ENCODE data around the gene RASSF8.

RASSF8 gene

GRCh38 chr12:26062006-26062405 lies 103.5 kb downstream of the RASSF8 start:
- in situ Hi-C loops (cut with HindIII; ENCODE audit: low sequenced_read_pairs), result no loop called here
- no peak overlapping the region for H3K4me3 ChIP-seq (ENCODE audit: low read depth, low read length)
- DNase-seq (ENCODE audit: low read depth, low spot score), result no peak

GRCh38 chr12:26062566-26062965 lies 104.1 kb downstream of the RASSF8 start:
- in situ Hi-C loops (cut with HindIII; ENCODE audit: low sequenced_read_pairs), result no loop called here
- no peak for TF ChIP-seq CTCF (IDR thresholded peaks at IDR 0.05; ENCODE audit: low read depth, low read length)
- no peak overlapping the region for H3K4me3 ChIP-seq (ENCODE audit: low read depth, low read length)
- DNase-seq (ENCODE audit: low read depth, low spot score), result peak; percentile 75

More at GRCh38 chr12:26062006-26062405, 103.5 kb downstream of the RASSF8 start:
- TF ChIP-seq CTCF (IDR thresholded peaks at IDR 0.05; ENCODE audit: low read depth, low read length), result no peak

- H3K4me3 ChIP-seq (ENCODE audit: low read depth, low read length), result no peak overlapping the region
- DNase-seq (ENCODE audit: low read depth, low spot score), result no peak
- in situ Hi-C loops (cut with HindIII; ENCODE audit: low sequenced_read_pairs), result no loop called here
- TF ChIP-seq CTCF (IDR thresholded peaks at IDR 0.05; ENCODE audit: low read depth, low read length), result no peak
Observed at GRCh38 chr12:26065451-26065850, 107.0 kb downstream of the RASSF8 start.

- no peak for DNase-seq (ENCODE audit: low read depth, low spot score)
- in situ Hi-C loops (cut with HindIII; ENCODE audit: low sequenced_read_pairs), result no loop called here
- no peak overlapping the region for H3K4me3 ChIP-seq (ENCODE audit: low read depth, low read length)
- TF ChIP-seq CTCF (IDR thresholded peaks at IDR 0.05; ENCODE audit: low read depth, low read length), result no peak
Observed at GRCh38 chr12:26068503-26068902, 110.0 kb downstream of the RASSF8 start.

- no peak for TF ChIP-seq CTCF (IDR thresholded peaks at IDR 0.05; ENCODE audit: low read depth, low read length)
- DNase-seq (ENCODE audit: low read depth, low spot score), result no peak
- in situ Hi-C loops (cut with HindIII; ENCODE audit: low sequenced_read_pairs), result no loop called here
Observed at GRCh38 chr12:26069796-26070195, 111.3 kb downstream of the RASSF8 start.

GRCh38 chr12:26077915-26078702 lies 119.6 kb downstream of the RASSF8 start:
- no peak overlapping the region for H3K4me3 ChIP-seq (ENCODE audit: low read depth, low read length)
- in situ Hi-C loops (cut with HindIII; ENCODE audit: low sequenced_read_pairs), result no loop called here
- TF ChIP-seq CTCF (IDR thresholded peaks at IDR 0.05; ENCODE audit: low read depth, low read length), result no peak
- no peak for DNase-seq (ENCODE audit: low read depth, low spot score)

More at GRCh38 chr12:26069796-26070195, 111.3 kb downstream of the RASSF8 start:
- no peak overlapping the region for H3K4me3 ChIP-seq (ENCODE audit: low read depth, low read length)

Measured in astrocyte of the spinal cord (primary cell).